GM10847 (cell line): ENCODE measurements around the gene REN.

Experiments used
- POLR2A ChIP-seq: IDR thresholded peaks from 2 replicates; pipeline ENCODE4 v1.6.1; 2011; ENCODE audit not compliant: insufficient read length; ENCODE audit errors: extremely low read depth

REN gene

DNA sequence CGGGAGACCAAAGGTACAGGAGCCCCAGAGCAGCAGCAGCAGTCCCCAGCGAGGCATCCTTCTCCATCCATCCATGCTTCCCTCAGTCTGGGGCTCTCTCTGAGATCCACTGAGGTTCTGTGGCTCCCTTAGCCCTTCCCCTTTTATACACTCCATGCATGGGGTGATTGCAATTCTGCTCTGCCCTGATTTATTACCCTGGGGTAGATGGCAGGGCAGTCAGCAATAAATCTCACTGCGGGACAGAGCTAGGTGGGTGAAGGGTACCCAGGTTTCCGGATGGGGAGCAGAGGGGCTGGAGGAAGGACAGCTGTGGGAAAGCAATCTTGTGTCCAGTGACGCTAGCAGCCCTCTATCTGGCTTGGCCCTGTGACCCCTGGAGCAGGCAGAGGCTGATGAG is at the start of gene REN:
Gene REN, minus strand, starts transcription at position 119 of the 400 bp plus-strand sequence. Its CDS starts 44 bp downstream, at position 75.
- no peak for TF ChIP-seq POLR2A

DNA sequence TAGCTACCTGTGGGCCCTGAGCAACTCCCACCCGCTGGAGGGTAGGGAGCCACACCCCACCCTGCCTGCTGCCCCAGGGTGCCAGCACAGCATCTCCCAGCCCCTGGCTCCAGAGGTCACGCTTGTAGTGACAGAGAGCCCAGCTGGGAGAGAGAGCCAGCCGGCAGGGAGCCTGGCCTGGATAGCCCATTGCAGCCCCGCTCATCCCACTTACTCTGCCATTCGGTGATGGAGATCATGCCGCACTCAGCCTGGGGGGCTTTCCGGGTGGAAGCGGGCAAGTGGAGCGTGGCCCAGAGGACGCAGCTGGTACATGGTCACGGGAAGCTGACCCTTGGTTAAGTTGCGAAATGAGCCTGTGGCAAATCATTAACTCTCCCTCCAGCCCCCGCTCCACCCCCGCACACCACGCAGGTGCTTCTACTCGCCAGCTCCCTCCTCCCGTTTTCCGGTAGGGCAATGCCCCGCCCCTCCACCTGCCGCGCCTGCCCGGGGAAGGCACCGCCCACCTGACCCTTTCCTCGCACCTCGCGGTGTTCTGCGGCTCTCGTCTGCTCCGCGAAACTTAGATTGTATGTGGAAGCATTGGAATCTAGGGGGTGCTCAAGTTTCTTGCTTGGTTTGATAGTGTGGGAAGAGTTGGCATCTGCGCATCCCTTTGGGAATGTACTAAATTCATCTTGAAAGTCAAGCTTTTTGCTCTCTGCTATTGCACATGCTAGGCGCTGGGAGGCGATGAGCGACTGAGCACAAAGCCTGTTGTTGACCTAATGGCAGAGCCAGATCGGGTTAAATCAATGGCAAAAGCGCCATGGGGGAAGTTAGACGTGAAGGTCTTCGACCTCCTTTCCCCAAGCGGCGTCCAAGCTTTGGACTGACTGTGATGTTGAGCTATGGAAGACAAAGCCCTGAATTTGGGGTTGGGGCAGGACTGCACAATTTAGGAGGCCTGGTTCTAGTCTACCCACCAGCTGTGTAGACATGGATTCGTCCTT is 47.8 kb upstream of the REN start, which contains the start of gene GOLT1A:
Gene GOLT1A, minus strand, starts transcription at position 321 of the 995 bp plus-strand sequence. Its CDS starts 82 bp downstream, at position 239.
- TF ChIP-seq POLR2A, result no peak

DNA sequence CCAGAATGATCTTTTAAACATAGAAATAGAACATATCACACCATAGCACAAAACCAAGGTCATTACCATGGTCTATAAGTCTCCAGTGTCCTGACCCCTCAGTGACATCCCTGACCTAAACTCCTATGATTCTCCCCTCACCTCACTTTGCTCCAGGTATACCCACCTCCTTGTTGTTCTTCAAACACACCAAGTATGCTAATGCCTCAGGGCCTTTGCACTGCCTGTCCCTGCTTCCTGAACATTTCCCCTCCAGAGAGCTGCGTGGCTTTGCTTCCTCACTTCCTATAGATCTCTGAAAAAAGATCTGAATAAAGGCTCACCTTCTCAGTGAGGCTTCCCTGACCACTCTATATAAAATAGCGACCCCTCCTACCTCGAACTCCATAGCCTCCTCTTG is 46.6 kb upstream of the REN start:
- no peak for TF ChIP-seq POLR2A

DNA sequence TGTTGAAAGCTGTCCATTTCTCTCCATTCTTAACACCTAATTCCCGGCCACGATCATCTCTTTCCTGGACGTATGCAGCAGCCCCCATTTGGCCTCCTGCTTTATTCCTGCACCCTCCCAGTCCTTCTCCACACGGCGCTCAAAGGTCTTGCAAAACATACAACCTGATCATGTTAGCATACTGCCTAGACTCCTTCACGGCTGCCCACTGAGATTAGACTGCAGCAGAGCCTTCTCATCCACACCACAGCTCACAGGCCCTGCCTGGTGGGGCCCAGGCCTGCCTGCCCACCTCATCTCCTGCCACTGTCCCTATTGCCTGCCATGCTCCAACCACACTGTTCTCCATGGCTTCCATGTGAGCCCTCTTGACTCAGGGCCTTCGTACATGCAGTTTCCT is 44.9 kb upstream of the REN start:
- no peak for TF ChIP-seq POLR2A

DNA sequence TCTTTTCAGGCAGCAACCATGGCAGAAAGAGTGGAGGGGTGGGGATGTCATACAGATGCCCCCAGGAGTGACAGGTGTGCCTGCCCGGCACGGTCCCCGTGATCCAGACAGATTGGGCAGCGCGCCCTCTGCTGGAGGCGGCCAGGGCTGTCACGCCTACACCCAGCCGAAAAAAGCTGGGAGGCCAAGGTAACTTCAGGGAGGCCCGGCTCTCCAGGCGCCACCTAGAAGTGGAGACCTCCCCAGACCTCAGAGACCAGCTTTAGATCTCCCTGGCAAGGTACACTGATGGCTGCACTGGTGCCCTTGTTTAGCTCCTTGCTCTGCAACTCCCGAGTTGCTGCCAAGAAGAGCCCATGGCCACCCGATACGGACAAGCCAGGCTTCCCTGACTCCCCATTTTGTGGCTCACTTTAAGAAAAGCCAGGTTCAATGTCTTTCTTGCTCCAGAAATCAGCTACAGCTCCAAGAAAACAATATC is 41.0 kb upstream of the REN start:
- no peak for TF ChIP-seq POLR2A

DNA sequence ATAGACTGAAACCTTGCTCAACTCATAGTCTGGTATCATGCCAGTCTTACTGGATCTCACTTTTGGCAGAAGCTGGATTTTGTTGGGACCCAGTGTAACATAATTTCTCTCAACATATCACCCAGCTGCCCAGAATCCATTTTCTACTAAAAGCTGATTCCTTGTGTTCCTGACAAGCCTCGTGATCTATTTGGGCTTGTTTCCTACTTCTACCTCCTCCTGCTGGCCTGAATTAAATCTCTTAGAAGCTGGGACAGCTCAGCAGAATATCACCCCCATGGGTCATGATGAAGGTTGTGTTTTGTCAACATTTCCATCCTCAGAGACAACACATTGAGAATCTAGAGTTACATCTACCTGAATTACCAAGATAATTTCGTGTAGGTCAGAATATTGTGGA is 40.0 kb upstream of the REN start:
- no peak for TF ChIP-seq POLR2A

DNA sequence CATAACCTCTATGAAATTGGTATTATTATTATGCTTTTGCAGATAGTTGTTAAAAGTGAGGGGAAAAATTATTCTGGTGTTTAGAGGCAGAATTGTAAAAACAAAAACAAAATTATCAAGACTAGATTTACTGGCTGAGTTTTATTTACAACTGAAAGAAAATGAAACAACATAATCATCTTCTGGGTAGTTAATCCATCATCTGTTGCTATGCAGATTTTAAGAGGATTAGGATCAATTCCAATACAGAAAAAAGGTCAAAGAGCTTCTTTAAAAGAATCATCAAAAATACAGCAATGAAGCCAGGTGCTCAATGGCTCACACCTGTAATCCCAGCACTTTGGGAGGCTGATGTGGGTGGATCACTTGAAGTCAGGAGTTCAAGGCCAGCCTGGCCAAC is 39.3 kb upstream of the REN start:
- no peak for TF ChIP-seq POLR2A

DNA sequence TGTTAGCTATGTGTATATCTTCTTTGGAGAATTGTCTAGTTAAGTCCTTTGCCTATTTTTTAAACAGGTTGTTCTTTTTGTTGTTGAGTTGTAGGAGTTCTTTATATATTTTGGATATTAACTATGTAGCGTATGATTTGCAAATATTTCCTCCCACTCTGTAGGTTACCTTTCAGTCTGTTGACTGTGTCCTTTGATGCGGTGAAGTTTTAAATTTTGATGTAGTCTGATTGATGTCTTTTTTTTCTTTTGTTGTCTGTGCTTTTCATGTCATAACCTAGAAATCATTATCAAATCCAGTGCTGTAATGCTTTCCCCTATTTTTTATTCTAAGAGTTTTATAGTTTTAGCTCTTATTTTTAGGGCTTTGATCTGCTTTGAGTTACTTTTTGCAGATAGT is 38.8 kb upstream of the REN start:
- TF ChIP-seq POLR2A, result no peak

DNA sequence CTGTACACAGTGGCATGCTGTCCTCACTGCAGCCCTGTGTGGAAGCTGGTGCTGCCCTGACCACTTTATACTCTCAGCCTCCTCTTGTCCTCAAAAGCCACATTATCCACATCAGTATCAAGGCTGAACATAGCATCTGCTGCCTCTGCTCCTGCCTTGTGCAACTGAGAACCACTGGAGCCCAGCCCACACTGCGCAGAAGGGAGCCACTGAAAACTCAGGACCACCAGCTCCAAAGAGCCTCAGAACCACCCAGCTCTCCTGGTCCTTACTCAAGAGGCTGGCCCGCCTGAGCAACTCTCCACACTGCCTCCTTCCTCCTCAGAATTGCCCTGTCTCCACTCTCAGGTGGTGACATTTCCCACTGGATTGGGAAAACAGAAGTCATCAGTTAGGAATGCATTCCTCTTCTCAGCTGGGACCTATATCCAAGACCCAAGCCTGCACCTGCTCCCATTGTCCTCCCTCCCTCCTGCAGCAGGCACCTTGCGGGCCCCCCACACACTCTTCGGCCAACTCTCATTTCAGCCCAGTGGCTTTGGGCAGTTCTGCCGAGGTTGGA is 37.1 kb upstream of the REN start:
- no peak for TF ChIP-seq POLR2A

DNA sequence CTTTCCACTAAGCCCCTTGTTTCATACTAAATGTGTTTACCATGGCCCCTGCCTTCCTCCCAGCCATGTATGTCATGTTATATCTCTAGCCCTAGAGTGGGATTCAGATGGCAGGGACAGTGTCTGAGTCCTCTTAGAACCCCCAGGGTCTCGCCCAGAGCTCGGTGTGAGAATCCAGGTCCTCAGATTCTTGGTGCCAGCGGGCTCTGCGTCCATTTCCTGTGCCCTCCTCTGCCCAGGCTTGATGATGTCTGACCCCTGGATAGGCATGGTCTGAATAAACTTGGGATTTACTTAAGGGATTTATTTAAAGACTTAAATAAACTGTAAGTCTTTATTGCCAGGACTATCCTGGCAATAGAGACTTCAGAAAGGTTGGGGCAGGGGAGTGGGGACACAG is 36.3 kb upstream of the REN start:
- TF ChIP-seq POLR2A, result no peak

DNA sequence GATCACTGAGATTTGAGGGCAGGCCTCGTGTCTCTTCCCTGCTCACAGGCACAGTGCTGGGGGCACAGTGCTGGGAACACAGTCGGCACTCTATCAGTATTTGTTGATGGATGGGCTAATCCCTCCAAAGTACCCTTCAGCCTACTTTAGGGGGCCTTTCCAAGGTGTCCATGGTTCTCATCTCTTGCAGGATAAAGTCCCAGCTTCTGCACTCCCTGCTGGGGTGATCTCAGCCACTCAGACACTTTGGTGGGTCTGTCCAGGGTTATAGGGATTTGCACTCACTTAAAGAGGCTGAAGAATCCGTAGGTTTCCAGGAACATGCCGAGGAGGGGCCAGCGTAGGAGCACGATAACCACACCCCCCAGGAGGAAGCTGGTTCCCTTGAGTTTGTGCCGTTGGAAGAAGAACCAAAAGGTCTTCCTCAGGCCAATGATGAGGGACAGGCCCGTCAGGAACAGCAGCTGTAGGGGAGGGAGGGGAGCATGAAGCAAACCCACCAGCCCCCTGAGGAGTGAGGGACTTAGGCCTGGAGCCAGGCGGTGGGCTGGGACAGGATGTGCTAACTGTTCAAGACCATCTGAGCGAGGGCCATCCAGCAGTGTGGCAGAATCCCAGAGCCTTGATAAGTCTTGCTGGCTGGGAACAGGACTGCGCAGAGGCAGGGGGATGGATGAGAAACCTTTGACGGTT is 35.4 kb upstream of the REN start:
- TF ChIP-seq POLR2A, result no peak

DNA sequence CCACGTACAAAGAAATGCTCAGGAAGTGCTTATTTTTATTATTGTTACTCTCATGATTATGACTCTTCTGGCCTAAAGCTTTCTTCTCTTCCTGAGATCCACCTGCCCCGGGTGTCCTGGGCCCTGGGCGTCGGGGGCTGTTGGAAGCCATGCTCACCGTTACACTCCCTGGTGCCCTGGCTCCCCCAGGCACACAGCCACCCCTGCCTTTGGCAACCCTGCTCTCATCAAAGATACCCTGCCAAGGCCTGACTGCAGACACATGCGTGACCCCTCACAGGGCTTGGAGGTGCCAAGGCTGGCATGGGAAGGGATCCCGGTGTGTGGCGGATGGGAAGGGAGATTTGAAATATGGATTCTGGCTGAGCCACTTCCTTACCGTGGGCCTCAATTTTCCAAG is 33.4 kb upstream of the REN start:
- TF ChIP-seq POLR2A, result no peak

DNA sequence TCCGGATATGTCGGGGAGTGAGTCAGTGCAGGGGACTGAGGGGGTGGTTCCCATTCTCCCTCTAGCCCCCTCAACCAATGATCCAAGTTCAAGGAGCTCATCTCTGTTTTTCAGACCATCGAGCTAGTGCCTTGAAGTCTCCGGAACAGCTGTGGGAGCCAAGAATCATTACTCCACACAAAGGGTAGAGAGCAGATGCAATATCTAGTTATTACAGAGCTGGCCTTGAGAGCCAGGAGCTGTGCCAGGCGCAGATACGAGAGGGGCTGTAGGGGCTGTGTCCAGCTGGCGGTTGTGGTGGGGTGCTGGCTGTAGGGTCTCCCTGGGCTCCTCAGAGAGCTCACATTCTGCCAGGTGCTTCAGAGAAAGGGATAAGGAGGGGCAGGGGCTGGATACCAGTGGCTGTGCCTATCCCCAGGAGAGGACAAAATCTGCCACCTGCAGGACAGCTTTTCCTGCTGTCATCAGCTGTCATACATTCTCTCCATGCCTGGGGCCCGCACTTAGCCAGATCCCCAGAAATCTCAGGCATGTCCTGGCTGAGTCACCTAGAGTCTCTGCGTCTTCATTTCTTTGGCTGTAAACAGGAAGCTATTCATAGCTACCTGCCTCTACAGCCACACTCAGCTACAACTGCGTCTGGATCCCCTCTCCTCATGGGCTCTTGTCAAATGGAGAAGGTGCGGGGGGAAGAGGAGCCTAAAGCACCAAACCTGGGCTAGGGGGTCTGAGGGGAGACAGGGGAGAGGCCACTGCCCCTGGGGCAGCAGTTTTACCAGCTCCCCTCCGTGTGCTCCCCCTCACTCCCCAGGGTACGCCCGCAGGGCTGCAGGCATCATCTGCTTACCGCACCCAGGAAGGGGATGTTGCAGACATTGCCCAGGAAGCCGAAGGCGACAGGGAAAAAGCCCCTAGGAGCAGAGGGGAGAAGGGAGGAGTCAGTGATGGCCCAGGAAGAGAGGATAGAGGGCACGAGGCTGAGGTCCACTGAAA is 32.5 kb upstream of the REN start:
- no peak for TF ChIP-seq POLR2A

DNA sequence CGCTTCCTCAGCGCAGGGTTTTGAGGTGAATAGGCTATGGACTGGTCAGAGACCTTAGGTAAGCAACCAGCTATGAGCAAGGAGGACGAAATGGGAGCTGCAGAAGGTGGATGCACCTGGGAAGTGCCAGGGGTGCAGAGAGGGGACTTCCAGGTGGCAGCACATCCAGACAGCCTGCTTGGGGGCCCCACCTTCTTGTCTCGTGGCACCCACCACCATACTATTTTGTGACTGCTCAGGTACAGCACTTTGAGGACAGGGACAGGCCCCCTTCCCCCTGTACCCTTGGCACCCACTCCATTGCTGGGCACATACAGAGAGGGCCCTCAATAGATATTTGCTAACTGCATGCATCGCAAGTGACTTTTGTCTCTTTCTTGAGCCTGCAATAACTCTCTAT is 30.9 kb upstream of the REN start:
- TF ChIP-seq POLR2A, result no peak

DNA sequence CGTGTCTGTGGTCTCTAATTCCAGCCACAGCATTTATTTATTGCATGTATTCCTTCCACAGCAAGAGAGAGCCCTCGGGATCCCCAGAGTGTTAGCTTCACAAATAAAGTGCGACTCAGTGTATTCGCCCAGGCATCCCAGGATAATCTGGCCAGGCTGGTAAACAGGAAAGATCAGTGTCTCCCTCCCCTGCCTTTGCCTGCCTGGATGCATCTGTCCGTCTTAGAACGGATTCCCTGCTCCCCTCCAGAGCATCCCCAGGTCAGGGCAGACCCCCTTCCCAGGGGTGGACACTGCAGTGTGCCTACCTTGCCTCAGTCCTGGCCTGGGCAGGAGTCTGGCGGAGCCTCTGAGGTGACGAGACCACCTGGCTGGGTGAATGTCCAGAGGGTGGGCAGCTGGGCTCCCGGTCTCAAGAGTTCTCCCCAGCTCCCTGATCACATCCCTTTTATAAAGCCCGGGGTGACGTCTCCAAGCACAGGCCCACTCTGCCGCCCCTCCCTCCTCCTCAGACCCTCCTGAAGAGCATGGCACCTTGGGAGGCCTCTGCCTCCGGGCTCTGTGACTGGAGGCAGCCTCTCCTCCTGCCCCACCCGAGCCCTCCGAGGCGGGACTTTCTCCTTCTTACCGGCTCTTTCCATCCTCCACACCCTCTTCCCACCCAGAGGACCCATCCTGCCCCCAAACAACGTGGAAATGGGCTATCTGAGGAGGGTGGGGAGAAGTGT is 30.1 kb upstream of the REN start, which contains the start of gene KISS1:
Gene KISS1, minus strand, starts transcription at position 424 of the 728 bp plus-strand sequence. CDS start 3,615 bp downstream, outside the sequence.
- no peak for TF ChIP-seq POLR2A
